Heart left ventricle (tissue), 13 donors: ENCODE data around the gene ZDHHC18.

Experiments
- CTCF ChIP-seq, 12 donors: fragments of 200-600 bp; sonication (generic) in 4 of 12; IDR thresholded peaks; one replicate each; pipeline versions ENCODE4 v1.5.0 to v1.8.0; 2018 to 2022; ENCODE audit warnings: antibody characterized with exemption in 12 of 12, mild to moderate bottlenecking in 5 of 12
- POLR2A ChIP-seq, 2 donors: fragments of 450-650 bp; IDR thresholded peaks; one replicate each; pipeline ENCODE4 v1.6.1; 2017; ENCODE audit warnings: antibody characterized with exemption in 2 of 2, mild to moderate bottlenecking in 2 of 2, moderate library complexity in 2 of 2
- donor health status: ischemic (EF 13 %, LVEDD 7.1; RV severe dilation, severe dysfunction).
- donor health status: DM: no; HTN: yes; CAD: no.
- donor health status: DM: no; HTN: no; CAD: no.
- donor health status: ischemic (EF 25% LVEDD 6.9; RV normal size, moderate dysfunction).
- donor health status: ischemic (EF 25% LVEDD 5.7; RV mildly dilated, moderate dysfunction).
- donor health status: ischemic (EF 35%, LVEDD 5.7; RV mildly dilated, moderate dysfunction).
- donor health status: nonischemic (EF 11% LVEDD 7.7; RV severe dilation, severe dysfunction).
- donor health status: DM: yes; HTN: yes; CAD: no.
- donor health status: PGD.
- donor health status: ischemic (EF 29% LVEDD 5.4; RV normal size, mild dysfunction).
- donor health status: nonischemic (EF 23%, LVEDD 6.1; RV moderate dilation, normal function).

DNA sequence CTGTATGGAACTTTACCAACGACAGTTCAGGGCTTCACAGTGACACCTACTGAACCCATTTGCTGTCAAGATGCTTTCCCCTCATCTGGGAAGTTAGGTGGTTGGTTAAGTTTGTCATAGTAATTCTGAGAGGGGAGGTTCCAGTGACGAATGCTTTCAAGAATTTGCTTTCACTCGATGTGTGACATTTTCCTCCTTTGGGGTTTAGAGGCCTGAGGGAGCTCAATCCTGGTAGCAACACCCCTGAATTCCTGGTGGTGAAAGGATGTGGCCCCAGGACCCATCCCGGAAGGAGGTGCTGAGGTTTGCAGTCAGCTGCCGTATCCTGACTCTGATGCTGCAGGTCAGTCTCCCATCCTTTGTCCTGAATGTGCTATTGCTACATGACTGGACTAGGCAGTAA, 35.9 kb upstream of the ZDHHC18 start:
- TF ChIP-seq CTCF (IDR thresholded peaks at IDR 0.05) (no peak), POLR2A (IDR thresholded peaks at IDR 0.05) (no peak)
